ENCODE data around the gene GPR3.

The GPR3 gene

DNA sequence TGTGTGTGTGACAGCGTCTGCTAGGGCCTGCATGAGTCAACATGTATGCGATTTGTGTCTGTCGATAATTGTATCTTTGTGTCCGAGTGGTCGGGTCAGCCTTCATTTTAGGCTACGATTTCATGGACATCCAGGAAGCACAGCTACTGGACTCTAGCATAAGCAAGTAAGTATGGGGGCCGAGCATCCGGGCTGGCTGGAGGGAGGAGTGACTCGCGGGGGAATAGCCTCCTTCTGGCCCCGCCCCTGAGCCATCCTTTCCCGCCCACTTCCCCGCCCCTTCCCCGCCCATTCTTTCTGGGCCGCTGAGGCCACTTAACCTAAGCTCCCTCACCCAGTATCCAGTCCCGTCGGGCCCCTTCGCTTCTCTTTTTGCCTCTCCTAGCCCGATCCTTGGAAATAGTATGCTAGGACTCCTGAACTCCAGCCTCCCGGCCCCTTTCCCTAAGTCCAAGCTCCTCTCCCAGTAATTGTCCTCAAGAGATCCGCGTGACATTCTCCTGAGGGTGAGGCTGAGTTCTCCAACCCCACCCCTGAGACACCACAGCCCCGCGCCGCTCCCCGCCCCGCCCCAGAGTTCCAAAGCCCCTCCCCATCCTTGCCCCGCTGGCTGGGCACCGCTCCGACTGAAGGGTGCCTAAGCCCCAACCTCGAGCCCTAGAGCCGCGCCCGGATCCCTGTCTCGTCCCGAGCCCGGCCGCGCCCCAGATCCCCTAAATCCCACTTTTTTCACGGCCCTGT is 26.9 kb upstream of the GPR3 start:
- Histone ChIP-seq H3K36me3 (no peaks in the 10 kb centered on the region), H3K27me3 (peaks cover 46% of the 10 kb centered on the region), H3K4me1 (ENCODE audit: control insufficient read depth in 1 of 2, insufficient read depth in 1 of 2, low read depth in 1 of 2, low read length in 1 of 2) (peaks cover 58 to 64% of the 10 kb centered on the region in 2 experiments), H3K9me3 (no peaks in the 10 kb centered on the region), H3K27ac (peak overlapping the region; percentile 27), H3K4me3 (ENCODE audit: low read depth in 1 of 2, low read length in 1 of 2) (peak overlapping the region; percentile 63 to 76)
- TF ChIP-seq, protein P1, sequence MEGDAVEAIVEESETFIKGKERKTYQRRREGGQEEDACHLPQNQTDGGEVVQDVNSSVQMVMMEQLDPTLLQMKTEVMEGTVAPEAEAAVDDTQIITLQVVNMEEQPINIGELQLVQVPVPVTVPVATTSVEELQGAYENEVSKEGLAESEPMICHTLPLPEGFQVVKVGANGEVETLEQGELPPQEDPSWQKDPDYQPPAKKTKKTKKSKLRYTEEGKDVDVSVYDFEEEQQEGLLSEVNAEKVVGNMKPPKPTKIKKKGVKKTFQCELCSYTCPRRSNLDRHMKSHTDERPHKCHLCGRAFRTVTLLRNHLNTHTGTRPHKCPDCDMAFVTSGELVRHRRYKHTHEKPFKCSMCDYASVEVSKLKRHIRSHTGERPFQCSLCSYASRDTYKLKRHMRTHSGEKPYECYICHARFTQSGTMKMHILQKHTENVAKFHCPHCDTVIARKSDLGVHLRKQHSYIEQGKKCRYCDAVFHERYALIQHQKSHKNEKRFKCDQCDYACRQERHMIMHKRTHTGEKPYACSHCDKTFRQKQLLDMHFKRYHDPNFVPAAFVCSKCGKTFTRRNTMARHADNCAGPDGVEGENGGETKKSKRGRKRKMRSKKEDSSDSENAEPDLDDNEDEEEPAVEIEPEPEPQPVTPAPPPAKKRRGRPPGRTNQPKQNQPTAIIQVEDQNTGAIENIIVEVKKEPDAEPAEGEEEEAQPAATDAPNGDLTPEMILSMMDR (IDR thresholded peaks at IDR 0.05), result no peak

DNA sequence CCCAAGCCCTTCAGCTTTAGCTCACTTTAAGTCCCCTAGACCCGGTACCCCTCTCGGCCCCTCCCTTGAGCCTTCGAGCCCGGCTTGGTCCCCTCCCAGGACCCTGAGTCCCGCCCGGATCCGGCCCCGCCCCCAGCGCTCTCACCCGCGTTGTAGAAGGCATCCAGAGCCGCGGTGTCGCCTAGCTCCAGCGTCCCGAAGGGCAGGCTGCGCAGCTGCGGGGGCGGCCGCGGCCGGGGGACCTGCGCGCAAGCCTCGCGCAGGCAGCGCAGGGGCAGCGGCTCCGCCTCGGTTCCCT is 26.4 kb upstream of the GPR3 start:
- TF ChIP-seq, protein P1 (IDR thresholded peaks at IDR 0.05), result no peak
- Histone ChIP-seq H3K9me3 (no peaks in the 10 kb centered on the region), H3K4me3 (ENCODE audit: low read depth in 1 of 2, low read length in 1 of 2) (peak overlapping the region; percentile 63 to 76), H3K36me3 (no peaks in the 10 kb centered on the region), H3K27me3 (peaks cover 41% of the 10 kb centered on the region), H3K27ac (peak overlapping the region; percentile 27), H3K4me1 (ENCODE audit: control insufficient read depth in 1 of 2, insufficient read depth in 1 of 2, low read depth in 1 of 2, low read length in 1 of 2) (peaks cover 53 to 62% of the 10 kb centered on the region in 2 experiments)

DNA sequence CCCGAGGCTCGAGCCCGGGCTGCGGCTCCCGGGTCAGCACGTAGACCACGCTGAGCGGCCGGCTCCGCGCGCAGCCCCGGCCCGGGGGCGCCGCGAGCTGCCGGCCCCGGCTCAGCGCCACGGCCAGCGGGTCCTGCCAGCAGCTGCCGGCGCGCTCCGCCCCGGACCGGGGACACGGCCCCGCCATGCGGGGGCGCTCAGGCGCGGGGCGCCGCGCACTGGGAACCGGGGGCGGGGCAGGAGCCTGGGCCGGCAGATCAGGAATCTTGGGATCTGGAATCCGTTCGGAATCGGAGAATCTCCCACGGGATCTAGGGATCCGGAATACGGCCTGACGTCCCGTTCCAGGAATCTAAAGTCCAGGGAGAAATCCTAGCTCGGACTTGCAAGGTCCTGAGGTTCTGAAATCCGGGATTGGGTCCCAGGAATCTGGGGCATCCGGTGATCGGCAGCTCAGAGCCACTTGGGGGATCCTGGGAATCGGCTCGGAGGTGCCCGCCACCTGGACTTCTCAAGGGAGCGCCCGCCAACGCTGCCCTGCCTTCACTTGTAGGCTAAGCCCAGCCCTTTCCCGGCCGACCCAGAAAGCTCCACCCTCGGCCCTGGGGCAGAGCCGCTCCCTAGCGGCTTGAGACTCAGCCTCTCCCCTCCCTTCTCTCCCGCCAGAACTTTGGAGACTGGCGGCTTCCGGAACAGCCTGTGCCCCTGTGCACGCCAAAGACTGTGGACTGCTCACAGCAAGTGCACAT is 25.8 kb upstream of the GPR3 start, which contains the start of gene MAP3K6:
Gene MAP3K6, minus strand, starts transcription at position 551 of the 749 bp plus-strand sequence. Its CDS starts 364 bp downstream, at position 187.
- Histone ChIP-seq H3K27me3 (peaks cover 36% of the 10 kb centered on the region), H3K27ac (peak within 1 kb of the TSS; percentile 27), H3K4me1 (ENCODE audit: control insufficient read depth in 1 of 2, insufficient read depth in 1 of 2, low read depth in 1 of 2, low read length in 1 of 2) (peaks cover 51 to 61% of the 10 kb centered on the region in 2 experiments), H3K9me3 (no peaks in the 10 kb centered on the region), H3K4me3 (ENCODE audit: low read depth in 1 of 2, low read length in 1 of 2) (peak within 1 kb of the TSS; percentile 63 to 76), H3K36me3 (no peaks in the 10 kb centered on the region)
- TF ChIP-seq, protein P1 (IDR thresholded peaks at IDR 0.05), result no peak

DNA sequence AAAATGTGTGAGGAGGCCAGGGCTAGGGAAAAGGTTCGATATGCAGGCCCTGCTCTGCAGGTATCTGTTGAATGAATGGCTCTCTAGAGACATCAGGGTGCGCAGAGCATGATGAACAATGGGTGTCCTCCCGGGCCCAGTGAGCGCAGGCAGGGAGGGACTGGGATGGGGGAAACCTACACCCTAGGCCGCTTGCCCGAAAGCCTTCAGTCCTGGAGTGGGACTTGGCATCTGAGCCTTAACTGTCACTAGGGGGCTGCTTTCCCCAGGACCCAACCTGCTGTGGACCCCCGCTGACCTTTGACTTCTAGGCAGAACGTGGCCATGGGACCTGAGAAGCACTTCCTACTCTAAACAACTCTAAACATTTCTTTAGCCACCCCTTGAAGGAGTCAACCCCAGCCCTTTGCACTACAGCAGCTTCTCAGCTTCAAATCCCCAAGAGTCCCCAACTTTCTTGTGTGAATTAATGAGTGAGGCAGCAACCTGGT is 25.2 kb upstream of the GPR3 start:
- H3K27ac ChIP-seq, result no peak overlapping the region
- H3K9me3 ChIP-seq, result no peaks in the 10 kb centered on the region
- no peaks in the 10 kb centered on the region for H3K36me3 ChIP-seq
- H3K27me3 ChIP-seq, result peaks cover 33% of the 10 kb centered on the region
- TF ChIP-seq, protein P1 (IDR thresholded peaks at IDR 0.05), result no peak
- peak overlapping the region; percentile 59 to 63 for H3K4me3 ChIP-seq (ENCODE audit: low read depth in 1 of 2, low read length in 1 of 2)
- H3K4me1 ChIP-seq (ENCODE audit: control insufficient read depth in 1 of 2, insufficient read depth in 1 of 2, low read depth in 1 of 2, low read length in 1 of 2), result peaks cover 51 to 61% of the 10 kb centered on the region in 2 experiments

DNA sequence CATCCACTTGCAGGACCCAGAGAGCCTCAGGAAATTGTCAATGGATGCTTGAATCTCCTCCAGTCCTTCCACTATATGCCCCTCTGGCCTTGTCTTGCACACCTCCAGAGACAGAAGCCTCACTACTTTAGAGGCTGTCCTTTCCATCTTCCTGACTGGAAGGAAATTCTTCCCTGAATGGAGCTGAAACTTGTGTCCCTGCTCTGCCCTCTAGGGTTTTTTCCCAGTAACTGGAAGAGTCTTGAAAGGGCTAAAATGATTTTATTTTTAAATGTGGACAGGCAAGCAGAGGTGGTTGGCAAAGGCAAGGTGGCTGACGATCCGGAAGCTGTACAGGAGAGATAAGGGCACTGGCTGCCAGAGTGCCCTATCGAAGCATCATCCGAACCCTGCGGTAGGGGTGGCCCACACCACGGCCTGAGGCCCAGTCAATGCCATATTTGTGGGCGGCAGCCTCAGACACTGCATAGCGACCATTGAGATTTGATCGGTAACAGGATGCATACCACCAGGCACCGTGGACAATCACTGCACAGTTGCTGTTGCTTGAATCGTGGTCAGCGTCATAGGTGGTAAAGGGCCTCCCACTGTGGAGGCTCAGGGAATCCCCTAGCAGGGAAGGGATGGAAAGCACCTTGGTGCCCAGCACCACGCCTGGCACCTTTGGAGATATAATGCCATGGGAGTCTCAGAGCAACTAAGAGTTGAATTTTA is 23.4 kb upstream of the GPR3 start:
- Histone ChIP-seq H3K4me1 (ENCODE audit: control insufficient read depth in 1 of 2, insufficient read depth in 1 of 2, low read depth in 1 of 2, low read length in 1 of 2) (peaks cover 51 to 61% of the 10 kb centered on the region in 2 experiments), H3K4me3 (ENCODE audit: low read depth in 1 of 2, low read length in 1 of 2) (peak overlapping the region; percentile 19 to 46), H3K27ac (peak overlapping the region; percentile 77)

More for the DNA sequence above, 23.4 kb upstream of the GPR3 start:
- peaks cover 33% of the 10 kb centered on the region for H3K27me3 ChIP-seq
- H3K36me3 ChIP-seq, result no peaks in the 10 kb centered on the region
- TF ChIP-seq, protein P1 (IDR thresholded peaks at IDR 0.05), result no peak
- H3K9me3 ChIP-seq, result no peaks in the 10 kb centered on the region

All from neutrophil (primary cell).